ENCODE results near the gene INPP5D. TPM values are rescaled to one million over a fixed set of nuclear protein-coding genes. Genes with fewer than 3 reads are reported as not detected.

The INPP5D gene
- total and polyA plus RNA-seq, 2 of the 8 experiments (the other 6 are each of a cell fraction or from before 2014, with no cell fraction given): 4.5 to 7.1 TPM

DNA sequence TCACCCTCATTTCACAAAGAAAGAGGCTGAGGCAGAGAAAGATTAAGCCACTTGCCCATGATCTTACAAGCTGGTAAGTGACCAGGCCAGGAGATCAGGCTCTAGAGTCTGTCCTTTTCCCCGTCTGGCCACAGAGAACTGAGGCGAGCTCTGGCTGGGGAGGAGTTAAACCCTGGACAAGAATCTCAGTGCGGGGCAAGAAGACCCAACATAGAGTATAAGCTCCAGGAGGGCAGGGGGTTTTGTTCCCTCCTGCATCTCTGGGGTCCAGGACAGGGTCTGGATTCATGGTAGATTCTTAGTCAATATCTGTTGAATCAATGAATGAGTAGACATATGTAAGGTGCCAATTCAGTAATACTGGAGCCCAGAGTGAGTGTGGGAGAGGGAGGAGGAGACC is 12.9 kb upstream of the INPP5D start (continued):
- TF ChIP-seq, protein P1, sequence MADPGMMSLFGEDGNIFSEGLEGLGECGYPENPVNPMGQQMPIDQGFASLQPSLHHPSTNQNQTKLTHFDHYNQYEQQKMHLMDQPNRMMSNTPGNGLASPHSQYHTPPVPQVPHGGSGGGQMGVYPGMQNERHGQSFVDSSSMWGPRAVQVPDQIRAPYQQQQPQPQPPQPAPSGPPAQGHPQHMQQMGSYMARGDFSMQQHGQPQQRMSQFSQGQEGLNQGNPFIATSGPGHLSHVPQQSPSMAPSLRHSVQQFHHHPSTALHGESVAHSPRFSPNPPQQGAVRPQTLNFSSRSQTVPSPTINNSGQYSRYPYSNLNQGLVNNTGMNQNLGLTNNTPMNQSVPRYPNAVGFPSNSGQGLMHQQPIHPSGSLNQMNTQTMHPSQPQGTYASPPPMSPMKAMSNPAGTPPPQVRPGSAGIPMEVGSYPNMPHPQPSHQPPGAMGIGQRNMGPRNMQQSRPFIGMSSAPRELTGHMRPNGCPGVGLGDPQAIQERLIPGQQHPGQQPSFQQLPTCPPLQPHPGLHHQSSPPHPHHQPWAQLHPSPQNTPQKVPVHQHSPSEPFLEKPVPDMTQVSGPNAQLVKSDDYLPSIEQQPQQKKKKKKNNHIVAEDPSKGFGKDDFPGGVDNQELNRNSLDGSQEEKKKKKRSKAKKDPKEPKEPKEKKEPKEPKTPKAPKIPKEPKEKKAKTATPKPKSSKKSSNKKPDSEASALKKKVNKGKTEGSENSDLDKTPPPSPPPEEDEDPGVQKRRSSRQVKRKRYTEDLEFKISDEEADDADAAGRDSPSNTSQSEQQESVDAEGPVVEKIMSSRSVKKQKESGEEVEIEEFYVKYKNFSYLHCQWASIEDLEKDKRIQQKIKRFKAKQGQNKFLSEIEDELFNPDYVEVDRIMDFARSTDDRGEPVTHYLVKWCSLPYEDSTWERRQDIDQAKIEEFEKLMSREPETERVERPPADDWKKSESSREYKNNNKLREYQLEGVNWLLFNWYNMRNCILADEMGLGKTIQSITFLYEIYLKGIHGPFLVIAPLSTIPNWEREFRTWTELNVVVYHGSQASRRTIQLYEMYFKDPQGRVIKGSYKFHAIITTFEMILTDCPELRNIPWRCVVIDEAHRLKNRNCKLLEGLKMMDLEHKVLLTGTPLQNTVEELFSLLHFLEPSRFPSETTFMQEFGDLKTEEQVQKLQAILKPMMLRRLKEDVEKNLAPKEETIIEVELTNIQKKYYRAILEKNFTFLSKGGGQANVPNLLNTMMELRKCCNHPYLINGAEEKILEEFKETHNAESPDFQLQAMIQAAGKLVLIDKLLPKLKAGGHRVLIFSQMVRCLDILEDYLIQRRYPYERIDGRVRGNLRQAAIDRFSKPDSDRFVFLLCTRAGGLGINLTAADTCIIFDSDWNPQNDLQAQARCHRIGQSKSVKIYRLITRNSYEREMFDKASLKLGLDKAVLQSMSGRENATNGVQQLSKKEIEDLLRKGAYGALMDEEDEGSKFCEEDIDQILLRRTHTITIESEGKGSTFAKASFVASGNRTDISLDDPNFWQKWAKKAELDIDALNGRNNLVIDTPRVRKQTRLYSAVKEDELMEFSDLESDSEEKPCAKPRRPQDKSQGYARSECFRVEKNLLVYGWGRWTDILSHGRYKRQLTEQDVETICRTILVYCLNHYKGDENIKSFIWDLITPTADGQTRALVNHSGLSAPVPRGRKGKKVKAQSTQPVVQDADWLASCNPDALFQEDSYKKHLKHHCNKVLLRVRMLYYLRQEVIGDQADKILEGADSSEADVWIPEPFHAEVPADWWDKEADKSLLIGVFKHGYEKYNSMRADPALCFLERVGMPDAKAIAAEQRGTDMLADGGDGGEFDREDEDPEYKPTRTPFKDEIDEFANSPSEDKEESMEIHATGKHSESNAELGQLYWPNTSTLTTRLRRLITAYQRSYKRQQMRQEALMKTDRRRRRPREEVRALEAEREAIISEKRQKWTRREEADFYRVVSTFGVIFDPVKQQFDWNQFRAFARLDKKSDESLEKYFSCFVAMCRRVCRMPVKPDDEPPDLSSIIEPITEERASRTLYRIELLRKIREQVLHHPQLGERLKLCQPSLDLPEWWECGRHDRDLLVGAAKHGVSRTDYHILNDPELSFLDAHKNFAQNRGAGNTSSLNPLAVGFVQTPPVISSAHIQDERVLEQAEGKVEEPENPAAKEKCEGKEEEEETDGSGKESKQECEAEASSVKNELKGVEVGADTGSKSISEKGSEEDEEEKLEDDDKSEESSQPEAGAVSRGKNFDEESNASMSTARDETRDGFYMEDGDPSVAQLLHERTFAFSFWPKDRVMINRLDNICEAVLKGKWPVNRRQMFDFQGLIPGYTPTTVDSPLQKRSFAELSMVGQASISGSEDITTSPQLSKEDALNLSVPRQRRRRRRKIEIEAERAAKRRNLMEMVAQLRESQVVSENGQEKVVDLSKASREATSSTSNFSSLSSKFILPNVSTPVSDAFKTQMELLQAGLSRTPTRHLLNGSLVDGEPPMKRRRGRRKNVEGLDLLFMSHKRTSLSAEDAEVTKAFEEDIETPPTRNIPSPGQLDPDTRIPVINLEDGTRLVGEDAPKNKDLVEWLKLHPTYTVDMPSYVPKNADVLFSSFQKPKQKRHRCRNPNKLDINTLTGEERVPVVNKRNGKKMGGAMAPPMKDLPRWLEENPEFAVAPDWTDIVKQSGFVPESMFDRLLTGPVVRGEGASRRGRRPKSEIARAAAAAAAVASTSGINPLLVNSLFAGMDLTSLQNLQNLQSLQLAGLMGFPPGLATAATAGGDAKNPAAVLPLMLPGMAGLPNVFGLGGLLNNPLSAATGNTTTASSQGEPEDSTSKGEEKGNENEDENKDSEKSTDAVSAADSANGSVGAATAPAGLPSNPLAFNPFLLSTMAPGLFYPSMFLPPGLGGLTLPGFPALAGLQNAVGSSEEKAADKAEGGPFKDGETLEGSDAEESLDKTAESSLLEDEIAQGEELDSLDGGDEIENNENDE (IDR thresholded peaks at IDR 0.05; ENCODE audit: insufficient replicate concordance, low read length): no peak
- no peak for TF ChIP-seq NRF1 (IDR thresholded peaks at IDR 0.05; ENCODE audit: low read depth, low read length)
- TF ChIP-seq RBBP5 (IDR thresholded peaks at IDR 0.05; ENCODE audit: borderline replicate concordance, low read depth, low read length): no peak

Measured in H1 (cell line).